HUES64 (cell line): ENCODE data around the gene GCNT1.
"Not testable (repeated sequence)": the region's sequence is repeated elsewhere in the genome, so short reads cannot be mapped to it uniquely, and the experiment has no call there.

ENCODE experiments used
- H3K27ac ChIP-seq: 2 replicates; pipeline ENCODE4 v1.7.0; 2013; ENCODE audit warnings: low read depth, low read length, inconsistent platforms
- H3K27me3 ChIP-seq: 2 replicates; pipeline ENCODE4 v1.6.1; 2013; ENCODE audit warnings: mild to moderate bottlenecking, low read length; ENCODE audit not compliant: insufficient read depth
- H3K36me3 ChIP-seq: 2 replicates; pipeline ENCODE4 v1.6.1; 2013; ENCODE audit warnings: mild to moderate bottlenecking, low read length; ENCODE audit not compliant: insufficient read depth
- H3K4me1 ChIP-seq: 2 replicates; pipeline ENCODE4 v1.6.1; 2013; ENCODE audit warnings: mild to moderate bottlenecking, low read length, moderate library complexity; ENCODE audit not compliant: insufficient read depth
- H3K4me3 ChIP-seq: 2 replicates; pipeline ENCODE4 v1.5.1; 2013; ENCODE audit warnings: mild to moderate bottlenecking, low read length, moderate library complexity
- H3K9ac ChIP-seq: 2 replicates; pipeline ENCODE4 v1.6.1; 2013; ENCODE audit warnings: mild to moderate bottlenecking, low read depth, low read length
- H3K9me3 ChIP-seq: 2 replicates; pipeline ENCODE4 v1.6.1; 2013; ENCODE audit warnings: low read depth, low read length; ENCODE audit not compliant: insufficient read depth
- WGBS: fragments of 150-250, 120-280 bp; methylation state at CpG from one replicate; pipeline ENCODE4 v1.1.7; 2013; ENCODE audit warnings: missing lambda C conversion rate; 5-methylcytosine and 5-hydroxymethylcytosine counted together

GCNT1 gene

DNA sequence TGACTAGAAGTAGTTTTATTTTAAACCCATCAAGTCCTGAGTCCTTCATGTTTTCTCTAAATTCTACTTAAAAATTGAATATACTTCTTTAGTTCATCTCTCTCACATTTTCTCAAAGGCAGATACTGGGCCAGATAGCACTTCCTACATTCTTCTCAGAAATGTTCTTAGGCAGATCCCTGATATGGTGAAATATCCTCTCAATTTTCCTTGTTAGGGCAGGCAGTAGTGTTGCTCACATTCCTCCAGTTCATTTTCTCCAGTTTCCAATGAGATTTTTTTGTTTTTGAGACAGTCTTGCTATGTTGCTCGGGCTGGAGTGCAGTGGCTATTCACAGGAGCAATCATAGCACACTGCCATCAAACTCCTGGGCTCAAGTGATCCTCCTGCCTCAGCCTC, 5.7 kb downstream of the GCNT1 start:
- Histone ChIP-seq H3K27ac (no peak overlapping the region), H3K9me3 (no peaks in the 10 kb centered on the region), H3K36me3 (no peaks in the 10 kb centered on the region), H3K4me3 (no peak overlapping the region), H3K9ac (no peak overlapping the region), H3K27me3 (peaks cover 5% of the 10 kb centered on the region), H3K4me1 (peaks cover 19% of the 10 kb centered on the region)
- 93% methylated on average over 1 of the region's 1 CpG for WGBS

GRCh38 chr9:76465442-76466298, 6.7 kb downstream of the GCNT1 start:
- Histone ChIP-seq H3K27me3 (no peaks in the 10 kb centered on the region; the same call in 1 of the 2 replicates), H3K27ac (no peak overlapping the region), H3K36me3 (no peaks in the 10 kb centered on the region), H3K9ac (no peak overlapping the region), H3K4me1 (peaks cover 19% of the 10 kb centered on the region), H3K9me3 (no peaks in the 10 kb centered on the region), H3K4me3 (no peak overlapping the region)
- 92% methylated on average over 8 of the region's 8 CpGs for WGBS

DNA sequence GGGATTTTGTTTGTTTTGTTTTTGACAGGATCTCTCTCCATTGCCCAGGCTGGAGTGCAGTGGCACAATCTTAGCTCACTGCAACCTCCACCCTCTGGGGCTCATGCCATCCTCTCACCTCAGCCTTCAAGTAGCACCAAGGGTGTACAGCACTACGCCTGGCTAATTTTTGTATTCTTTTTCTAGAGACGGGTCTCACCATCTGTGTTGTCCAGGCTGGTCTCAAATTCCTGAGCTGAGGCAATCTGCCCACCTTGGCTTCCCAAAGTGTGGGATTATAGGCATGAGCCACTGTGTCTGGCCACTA, 7.3 kb downstream of the GCNT1 start:
- WGBS: 90% methylated on average over 2 of the region's 2 CpGs

GRCh38 chr9:76474419-76474818, 15.4 kb downstream of the GCNT1 start:
- no peaks in the 10 kb centered on the region for H3K27me3 ChIP-seq
- no peak overlapping the region for H3K9ac ChIP-seq
- H3K27ac ChIP-seq: no peak overlapping the region
- 97% methylated on average over 3 of the region's 3 CpGs for WGBS
- H3K9me3 ChIP-seq: peaks cover 5% of the 10 kb centered on the region; the same call in 1 of the 2 replicates
- peaks cover 7% of the 10 kb centered on the region for H3K36me3 ChIP-seq
- peaks cover 41% of the 10 kb centered on the region for H3K4me1 ChIP-seq
- no peak overlapping the region for H3K4me3 ChIP-seq

More for the DNA sequence above, 7.3 kb downstream of the GCNT1 start:
- no peak overlapping the region for H3K4me3 ChIP-seq
- H3K4me1 ChIP-seq: peaks cover 22% of the 10 kb centered on the region
- H3K27me3 ChIP-seq: no peaks in the 10 kb centered on the region
- H3K36me3 ChIP-seq: no peaks in the 10 kb centered on the region
- no peak overlapping the region for H3K9ac ChIP-seq
- no peaks in the 10 kb centered on the region for H3K9me3 ChIP-seq
- H3K27ac ChIP-seq: no peak overlapping the region

DNA sequence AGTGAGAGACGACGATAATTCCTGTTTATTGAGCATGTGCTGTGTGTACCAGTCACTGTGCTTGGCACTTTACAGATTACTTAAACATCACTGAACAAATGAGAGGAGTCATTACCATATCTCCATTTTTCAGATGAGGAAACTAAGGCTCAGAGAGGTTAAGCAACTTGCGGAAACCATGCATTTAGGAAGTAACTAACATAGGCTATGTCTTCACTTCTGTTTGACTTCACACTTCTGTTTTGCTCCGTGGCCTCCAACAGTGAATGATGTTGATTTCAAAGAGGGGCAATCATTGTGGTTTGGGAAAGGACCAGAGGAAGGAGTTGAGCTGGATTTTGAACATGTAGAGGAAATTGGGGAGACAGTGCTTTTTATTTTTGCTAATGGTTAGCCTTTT, 16.7 kb downstream of the GCNT1 start:
- no peak overlapping the region for H3K27ac ChIP-seq
- no peaks in the 10 kb centered on the region for H3K27me3 ChIP-seq
- H3K9me3 ChIP-seq: peaks cover 5% of the 10 kb centered on the region; the same call in 1 of the 2 replicates
- no peak overlapping the region for H3K9ac ChIP-seq
- peaks cover 7% of the 10 kb centered on the region for H3K36me3 ChIP-seq
- peaks cover 39% of the 10 kb centered on the region for H3K4me1 ChIP-seq
- H3K4me3 ChIP-seq: no peak overlapping the region
- 77% methylated on average over 4 of the region's 4 CpGs for WGBS

GRCh38 chr9:76477818-76478217, 18.8 kb downstream of the GCNT1 start:
- H3K9ac ChIP-seq, H3K27me3 ChIP-seq, H3K36me3 ChIP-seq, H3K27ac ChIP-seq, H3K9me3 ChIP-seq, H3K4me3 ChIP-seq: not testable (repeated sequence)
- H3K4me1 ChIP-seq: peaks cover 18% of the 10 kb centered on the region
- 83% methylated on average over 7 of the region's 7 CpGs for WGBS

DNA sequence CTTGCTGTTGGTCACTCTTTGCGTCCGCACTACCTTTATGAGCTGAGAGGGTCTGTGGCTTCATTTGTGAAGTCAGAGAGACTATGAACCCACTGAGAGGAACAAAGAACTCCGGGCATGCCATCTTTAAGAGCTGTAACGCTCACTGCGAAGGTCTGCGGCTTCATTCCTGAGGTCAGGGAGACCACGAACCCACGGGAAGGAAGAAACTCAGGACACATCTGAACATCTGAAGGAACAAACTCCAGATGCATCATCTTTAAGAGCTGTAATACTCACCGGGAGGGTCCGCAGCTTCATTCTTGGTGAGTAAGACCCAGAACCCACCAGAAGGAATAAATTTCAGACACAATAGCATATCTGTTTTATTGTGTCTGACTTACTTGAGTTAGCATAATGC, 19.2 kb downstream of the GCNT1 start:
- Histone ChIP-seq H3K4me3 (no peak overlapping the region), H3K36me3 (peaks cover 7% of the 10 kb centered on the region), H3K27me3 (no peaks in the 10 kb centered on the region), H3K9ac (no peak overlapping the region), H3K4me1 (peaks cover 14% of the 10 kb centered on the region), H3K9me3 (peaks cover 7% of the 10 kb centered on the region), H3K27ac (no peak overlapping the region)
- WGBS: 97% methylated on average over 10 of the region's 10 CpGs

- H3K4me3 ChIP-seq, H3K36me3 ChIP-seq, H3K9me3 ChIP-seq, H3K4me1 ChIP-seq, H3K27ac ChIP-seq, H3K9ac ChIP-seq, H3K27me3 ChIP-seq: not testable (repeated sequence)
- WGBS: 91% methylated on average over 1 of the region's 2 CpGs
Observed at GRCh38 chr9:76479337-76479736, 20.4 kb downstream of the GCNT1 start.

GRCh38 chr9:76486151-76486550, 27.2 kb downstream of the GCNT1 start:
- Histone ChIP-seq H3K9ac (no peak overlapping the region), H3K27me3 (no peaks in the 10 kb centered on the region), H3K9me3 (peaks cover 2% of the 10 kb centered on the region; the same call in 1 of the 2 replicates), H3K4me3 (no peak overlapping the region), H3K27ac (no peak overlapping the region), H3K4me1 (0 out of 2 replicates have a peak, but pooled peaks cover 9% of the 10 kb centered on the region), H3K36me3 (peaks cover 4% of the 10 kb centered on the region; the same call in 1 of the 2 replicates)
- 93% methylated on average over 2 of the region's 2 CpGs for WGBS

- H3K4me1 ChIP-seq: peaks cover 19% of the 10 kb centered on the region; the same call in 1 of the 2 replicates
- peaks cover 4% of the 10 kb centered on the region; the same call in 1 of the 2 replicates for H3K36me3 ChIP-seq
- H3K9me3 ChIP-seq: no peaks in the 10 kb centered on the region
- no peak overlapping the region for H3K4me3 ChIP-seq
- H3K9ac ChIP-seq: no peak overlapping the region
- no peak overlapping the region for H3K27ac ChIP-seq
- 93% methylated on average over 6 of the region's 6 CpGs for WGBS
- no peaks in the 10 kb centered on the region for H3K27me3 ChIP-seq
Observed at GRCh38 chr9:76490249-76490990, 31.4 kb downstream of the GCNT1 start.

GRCh38 chr9:76491056-76491455, 32.1 kb downstream of the GCNT1 start:
- H3K36me3 ChIP-seq, H3K4me3 ChIP-seq, H3K27ac ChIP-seq, H3K9me3 ChIP-seq, H3K9ac ChIP-seq, H3K27me3 ChIP-seq: not testable (repeated sequence)
- 89% methylated on average over 1 of the region's 1 CpG for WGBS
- peaks cover 19% of the 10 kb centered on the region; the same call in 1 of the 2 replicates for H3K4me1 ChIP-seq
